CD4-positive, alpha-beta T cell treated with Interleukin-2 at 100 ng/mL for 4 hours (primary cell): Measurements from ENCODE around the gene CFAP99.

Source experiments
- DNase-seq: peaks from one replicate; pipeline ENCODE4 v3.0.0-alpha.2; 2020; ENCODE audit warnings: low spot score

CFAP99 gene

GRCh38 chr4:2510351-2511259, 91.8 kb downstream of the CFAP99 start:
- DNase-seq, result no peak

- peak; percentile 4 for DNase-seq
Observed at GRCh38 chr4:2511645-2512131, 92.9 kb downstream of the CFAP99 start.
